ENCODE measurements around the gene CHAF1A. TPM values are rescaled to one million over a fixed set of nuclear protein-coding genes. Genes with fewer than 3 reads are reported as not detected.

CHAF1A gene
- total RNA-seq, 4 donors from 2014 or later: 2.4 to 11.9 (median 7.4) TPM

GRCh38 chr19:4464815-4465581, 62.6 kb downstream of the CHAF1A start:
- Histone ChIP-seq H3K4me3 (no peak overlapping the region), H3K4me1 (no peaks in the 10 kb centered on the region), H3K36me3 (no peaks in the 10 kb centered on the region), H3K27me3 (no peaks in the 10 kb centered on the region), H3K9me3 (no peaks in the 10 kb centered on the region), H3K27ac (no peak overlapping the region)
- TF ChIP-seq CTCF (IDR thresholded peaks at IDR 0.05) (no peak), EP300 (IDR thresholded peaks at IDR 0.05) (no peak), POLR2AphosphoS5 (IDR thresholded peaks at IDR 0.05) (no peak), POLR2A (IDR thresholded peaks at IDR 0.05) (no peak)
- ATAC-seq: no peak
- 84 to 88% methylated on average over 5 to 7 of the region's 8 CpGs for WGBS, 2 donors (ENCODE audit: low coverage in 1 of 2)

- no peak overlapping the region for H3K27ac ChIP-seq
- H3K4me3 ChIP-seq: no peak overlapping the region
- H3K4me1 ChIP-seq: peaks cover 0 to 10% (median 0%) of the 10 kb centered on the region in 3 donors
- ATAC-seq: no peak
- H3K27me3 ChIP-seq: no peaks in the 10 kb centered on the region
- 66 to 100% methylated on average over 1 to 3 of the region's 3 CpGs for WGBS, 2 donors (ENCODE audit: low coverage in 1 of 2)
- H3K9me3 ChIP-seq: no peaks in the 10 kb centered on the region
- TF ChIP-seq EP300 (IDR thresholded peaks at IDR 0.05): no peak
- TF ChIP-seq CTCF (IDR thresholded peaks at IDR 0.05): no peak
- TF ChIP-seq POLR2A (IDR thresholded peaks at IDR 0.05): no peak
- TF ChIP-seq POLR2AphosphoS5 (IDR thresholded peaks at IDR 0.05): no peak
- no peaks in the 10 kb centered on the region for H3K36me3 ChIP-seq
Observed at GRCh38 chr19:4467835-4468234, 65.4 kb downstream of the CHAF1A start.

GRCh38 chr19:4471403-4472173, 69.1 kb downstream of the CHAF1A start:
- WGBS, 2 donors (ENCODE audit: low coverage in 1 of 2): 0 to 1% methylated on average over 26 to 33 of the region's 33 CpGs
- no peaks in the 10 kb centered on the region for H3K9me3 ChIP-seq
- peak overlapping the region; percentile 78 to 91 (median 84) for H3K27ac ChIP-seq
- ATAC-seq: peak; percentile 96
- H3K27me3 ChIP-seq: no peaks in the 10 kb centered on the region
- H3K4me3 ChIP-seq: peak overlapping the region; percentile 68 to 98
- peaks cover 3 to 35% (median 20%) of the 10 kb centered on the region in 3 donors for H3K4me1 ChIP-seq
- TF ChIP-seq EP300 (IDR thresholded peaks at IDR 0.05): no peak
- TF ChIP-seq CTCF (IDR thresholded peaks at IDR 0.05): no peak
- peak in 1 of 2 donors; percentile 48 for TF ChIP-seq POLR2A (IDR thresholded peaks at IDR 0.05)
- TF ChIP-seq POLR2AphosphoS5 (IDR thresholded peaks at IDR 0.05): peak; percentile 67
- H3K36me3 ChIP-seq: peaks cover 0 to 18% of the 10 kb centered on the region in 2 donors

- Histone ChIP-seq H3K4me1 (peaks cover 3 to 35% (median 20%) of the 10 kb centered on the region in 3 donors), H3K36me3 (peaks cover 0 to 26% of the 10 kb centered on the region in 2 donors), H3K4me3 (peak within 1 kb of the TSS; percentile 68 to 98), H3K27me3 (no peaks in the 10 kb centered on the region), H3K9me3 (no peaks in the 10 kb centered on the region), H3K27ac (peak within 1 kb of the TSS; percentile 78 to 91 (median 84))
- WGBS, 2 donors (ENCODE audit: low coverage in 1 of 2): 0% methylated on average over 9 of the region's 71 CpGs; no CpG with 5 or more reads in 1 of the 2 donors
- no peak for TF ChIP-seq CTCF (IDR thresholded peaks at IDR 0.05)
- TF ChIP-seq EP300 (IDR thresholded peaks at IDR 0.05): no peak
- TF ChIP-seq POLR2AphosphoS5 (IDR thresholded peaks at IDR 0.05): no peak
- TF ChIP-seq POLR2A (IDR thresholded peaks at IDR 0.05): no peak
- ATAC-seq: no peak
Observed at GRCh38 chr19:4472174-4472974, 69.9 kb downstream of the CHAF1A start, which contains the start of gene HDGFL2. Gene HDGFL2 (plus strand): TSS chr19:4472297. CDS start chr19:4472351, 54 bp downstream.

All from gastroesophageal sphincter (tissue), 4 donors.